ENCODE measurements around the gene F7. TPM values are rescaled to one million over a fixed set of nuclear protein-coding genes. Genes with fewer than 3 reads are reported as not detected.

F7 gene
- total and polyA plus RNA-seq, 2 donors (not counting 1 experiment from before 2014, with no cell fraction given): not detected

- Histone ChIP-seq H3K36me3 (replicated peaks in 1 of 2; ENCODE audit: control extremely low read depth in 1 of 2, control insufficient read depth in 1 of 2, extremely low read depth in 1 of 2, insufficient read depth in 2 of 2, low read length in 1 of 2) (no peaks in the 10 kb centered on the region), H3K9me3 (ENCODE audit: control extremely low read depth in 1 of 3, control insufficient read depth in 2 of 3, insufficient read depth in 1 of 3, low read length in 2 of 3) (no peaks in the 10 kb centered on the region), H3K9ac (ENCODE audit: low read length) (no peak overlapping the region), H3K27me3 (replicated peaks in 1 of 4; ENCODE audit: control extremely low read depth in 1 of 4, control insufficient read depth in 3 of 4, insufficient read depth in 4 of 4, low read length in 3 of 4) (no peaks in the 10 kb centered on the region), H3K79me2 (ENCODE audit: control insufficient read depth, insufficient read depth, low read length) (no peaks in the 10 kb centered on the region), H3K27ac (ENCODE audit: low read length in 2 of 2) (no peak overlapping the region), H3K4me2 (replicated peaks; ENCODE audit: low read depth, low read length, poor library complexity, severe bottlenecking) (no peak overlapping the region), H3K4me3 (ENCODE audit: control extremely low read depth in 1 of 5, extremely low read depth in 1 of 5, insufficient read depth in 1 of 5, low read depth in 2 of 5, low read length in 4 of 5) (no peak overlapping the region), H3K4me1 (ENCODE audit: control insufficient read depth in 2 of 2, insufficient read depth in 2 of 2, low read length in 2 of 2) (no peaks in the 10 kb centered on the region), H4K20me1 (ENCODE audit: control insufficient read depth, insufficient read depth, low read length, poor library complexity, severe bottlenecking) (no peaks in the 10 kb centered on the region), H2AFZ (ENCODE audit: insufficient read depth, low read depth, low read length, poor library complexity, severe bottlenecking) (no peak overlapping the region)
- DNase-seq (no peak), ATAC-seq (ENCODE audit: low read depth) (no peak)
- WGBS (ENCODE audit: insufficient coverage): 88% methylated on average over 29 of the region's 29 CpGs
- TF ChIP-seq EZH2 (IDR thresholded peaks at IDR 0.05; ENCODE audit: borderline replicate concordance, insufficient read depth, low read depth, low read length, poor library complexity, severe bottlenecking) (no peak), CTCF (IDR thresholded peaks at IDR 0.05) (no peak)
- H3K27me3 Mint-ChIP-seq: no peaks in the 10 kb centered on the region
- no peak overlapping the region for H3K27ac Mint-ChIP-seq
- no peaks in the 10 kb centered on the region for H3K4me1 Mint-ChIP-seq
- CTCF ChIA-PET: no interaction called here
- H3K9me3 Mint-ChIP-seq (ENCODE audit: insufficient read depth): no peaks in the 10 kb centered on the region
- intact Hi-C loops (cut with micrococcal nuclease): no loop called here
- no peak overlapping the region for H3K4me3 Mint-ChIP-seq
- POLR2A ChIA-PET: no interaction called here
Observed at GRCh38 chr13:113093580-113094409, 11.8 kb upstream of the F7 start.

GRCh38 chr13:113094410-113094800 lies 11.2 kb upstream of the F7 start:
- H4K20me1 ChIP-seq (ENCODE audit: control insufficient read depth, insufficient read depth, low read length, poor library complexity, severe bottlenecking): no peaks in the 10 kb centered on the region
- no peaks in the 10 kb centered on the region for H3K4me1 ChIP-seq (ENCODE audit: control insufficient read depth in 2 of 2, insufficient read depth in 2 of 2, low read length in 2 of 2)
- no peak overlapping the region for H3K4me2 ChIP-seq (replicated peaks; ENCODE audit: low read depth, low read length, poor library complexity, severe bottlenecking)
- WGBS (ENCODE audit: insufficient coverage): 90% methylated on average over 13 of the region's 14 CpGs
- H2AFZ ChIP-seq (ENCODE audit: insufficient read depth, low read depth, low read length, poor library complexity, severe bottlenecking): no peak overlapping the region
- TF ChIP-seq CTCF (IDR thresholded peaks at IDR 0.05) (no peak), EZH2 (IDR thresholded peaks at IDR 0.05; ENCODE audit: borderline replicate concordance, insufficient read depth, low read depth, low read length, poor library complexity, severe bottlenecking) (no peak)
- no peaks in the 10 kb centered on the region for H3K9me3 ChIP-seq (ENCODE audit: control extremely low read depth in 1 of 3, control insufficient read depth in 2 of 3, insufficient read depth in 1 of 3, low read length in 2 of 3)
- ChIA-PET CTCF (no interaction called here), POLR2A (no interaction called here)
- H3K9ac ChIP-seq (ENCODE audit: low read length): no peak overlapping the region
- H3K4me3 Mint-ChIP-seq: no peak overlapping the region
- no peak overlapping the region for H3K27ac ChIP-seq (ENCODE audit: low read length in 2 of 2)
- no peak overlapping the region for H3K27ac Mint-ChIP-seq
- DNase-seq (no peak), ATAC-seq (ENCODE audit: low read depth) (no peak)
- intact Hi-C loops (cut with micrococcal nuclease): no loop called here
- H3K4me3 ChIP-seq (ENCODE audit: control extremely low read depth in 1 of 5, extremely low read depth in 1 of 5, insufficient read depth in 1 of 5, low read depth in 2 of 5, low read length in 4 of 5): no peak overlapping the region
- no peaks in the 10 kb centered on the region for H3K27me3 Mint-ChIP-seq
- no peaks in the 10 kb centered on the region for H3K4me1 Mint-ChIP-seq
- H3K36me3 ChIP-seq (replicated peaks in 1 of 2; ENCODE audit: control extremely low read depth in 1 of 2, control insufficient read depth in 1 of 2, extremely low read depth in 1 of 2, insufficient read depth in 2 of 2, low read length in 1 of 2): no peaks in the 10 kb centered on the region
- no peaks in the 10 kb centered on the region for H3K27me3 ChIP-seq (replicated peaks in 1 of 4; ENCODE audit: control extremely low read depth in 1 of 4, control insufficient read depth in 3 of 4, insufficient read depth in 4 of 4, low read length in 3 of 4)
- H3K79me2 ChIP-seq (ENCODE audit: control insufficient read depth, insufficient read depth, low read length): no peaks in the 10 kb centered on the region
- H3K9me3 Mint-ChIP-seq (ENCODE audit: insufficient read depth): no peaks in the 10 kb centered on the region

Measured in B cell (primary cell).